Activated CD8-positive, alpha-beta memory T cell treated with anti-CD3 and anti-CD28 coated beads, Interleukin-2, amount 50 U/mL, for 4 hours (primary cell): Measurements from ENCODE around the gene NEK1.

Experiments used
- DNase-seq: peaks from one replicate; pipeline ENCODE4 v3.0.0-alpha.2; 2020

Gene NEK1

GRCh38 chr4:169611991-169612870 is at the start of gene NEK1:
TSS of gene NEK1 (minus strand) at chr4:169612583. CDS start at chr4:169602630, 9,953 bp downstream.
- DNase-seq = peak; percentile 87

- no peak for DNase-seq
Observed at GRCh38 chr4:169661761-169662160, 49.4 kb upstream of the NEK1 start.

- no peak for DNase-seq
Observed at GRCh38 chr4:169660929-169661328, 48.5 kb upstream of the NEK1 start.

- DNase-seq = peak; percentile 59
Observed at GRCh38 chr4:169659716-169660670, 47.6 kb upstream of the NEK1 start.

- no peak for DNase-seq
Observed at GRCh38 chr4:169658975-169659715, 46.8 kb upstream of the NEK1 start.

GRCh38 chr4:169658196-169658595 is 45.8 kb upstream of the NEK1 start:
- DNase-seq = no peak

- DNase-seq = no peak
Observed at GRCh38 chr4:169657470-169658107, 45.2 kb upstream of the NEK1 start.

- DNase-seq = no peak
Observed at GRCh38 chr4:169655401-169655800, 43.0 kb upstream of the NEK1 start.

GRCh38 chr4:169652535-169652934 is 40.2 kb upstream of the NEK1 start:
- DNase-seq = no peak

DNA sequence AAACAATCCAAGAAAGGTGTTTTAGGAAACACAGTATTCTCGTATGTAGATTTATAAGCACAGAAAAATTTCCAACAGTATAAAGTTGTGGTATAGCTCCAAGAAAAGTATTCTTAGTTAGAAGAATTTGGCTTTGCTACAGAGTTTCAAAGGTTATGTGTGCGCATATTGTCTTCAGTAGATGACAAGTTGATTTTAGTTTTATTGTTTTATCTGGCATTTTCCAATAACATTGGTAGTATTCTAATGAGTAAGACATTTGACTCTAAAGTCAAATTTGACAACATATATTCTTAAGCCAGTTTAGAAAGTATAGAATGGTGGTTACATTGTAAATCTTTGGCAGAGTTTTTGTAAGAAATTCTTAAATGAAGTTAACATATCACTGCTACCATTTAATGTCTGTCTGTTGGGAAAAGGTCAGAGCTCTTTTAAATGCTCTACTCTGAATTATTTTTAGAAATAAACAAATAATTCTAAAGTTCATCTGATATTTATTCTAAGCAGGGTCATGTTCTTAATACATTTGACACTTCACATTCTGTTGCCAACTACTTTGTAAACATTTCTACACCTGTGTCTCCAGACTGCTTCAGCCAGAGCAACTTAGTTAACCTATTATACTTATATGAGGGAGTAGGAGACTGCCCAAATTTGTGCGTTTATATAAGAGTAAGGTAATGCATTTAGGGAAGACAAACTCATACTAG is 38.0 kb upstream of the NEK1 start:
- no peak for DNase-seq

DNA sequence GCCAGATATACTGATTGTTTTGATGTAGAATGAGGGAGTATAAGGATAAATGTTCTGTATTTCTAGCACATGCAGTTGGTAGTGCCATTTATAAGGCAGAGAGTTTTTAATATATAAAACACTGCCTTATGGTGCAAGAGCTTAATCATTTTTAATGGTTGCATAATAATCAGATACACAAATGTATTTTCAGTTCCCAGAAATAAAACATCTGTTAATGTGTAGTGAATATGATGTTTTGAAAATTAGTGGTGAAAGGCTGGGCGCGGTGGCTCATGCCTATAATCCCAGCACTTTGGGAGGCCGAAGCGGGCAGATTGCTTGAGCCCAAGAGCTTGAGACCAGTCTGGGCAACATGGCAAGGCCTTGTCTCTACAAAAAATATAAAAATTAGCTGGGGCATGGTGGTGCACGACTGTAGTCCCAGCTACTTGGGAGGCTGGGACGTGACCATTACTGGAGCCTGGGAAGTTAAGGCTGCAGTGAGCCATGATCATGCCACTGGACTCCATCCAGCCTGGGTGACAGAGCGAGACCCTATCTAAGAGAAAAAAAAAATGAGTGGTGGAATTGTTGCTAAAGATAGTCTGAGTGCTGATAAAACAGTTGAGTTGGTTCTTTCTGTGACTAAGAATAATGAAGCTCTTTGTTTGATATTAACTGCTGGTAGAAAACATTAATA is 37.3 kb upstream of the NEK1 start:
- no peak for DNase-seq

DNA sequence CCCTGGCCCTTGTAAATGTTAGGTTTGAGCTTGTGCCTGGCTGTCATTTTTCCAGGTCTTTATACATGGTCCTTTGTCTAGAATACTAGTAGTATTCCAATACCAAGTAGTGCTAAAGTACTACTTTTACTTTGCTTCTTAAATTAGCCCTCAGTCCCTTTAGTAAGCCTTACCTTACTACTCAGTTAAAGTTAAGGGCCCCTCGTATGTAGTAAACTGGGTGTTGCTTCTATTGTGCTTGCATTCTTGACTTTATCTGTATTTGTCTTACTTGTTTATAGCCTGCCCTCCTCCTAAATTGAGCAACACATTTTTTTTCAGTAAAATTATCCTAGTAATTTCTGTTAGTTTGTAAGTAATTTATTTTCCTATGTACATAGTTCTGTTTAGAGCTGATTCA is 33.2 kb upstream of the NEK1 start:
- DNase-seq = no peak

- no peak for DNase-seq
Observed at GRCh38 chr4:169644802-169645201, 32.4 kb upstream of the NEK1 start.

GRCh38 chr4:169640261-169640870 is 28.0 kb upstream of the NEK1 start:
- DNase-seq = no peak

DNA sequence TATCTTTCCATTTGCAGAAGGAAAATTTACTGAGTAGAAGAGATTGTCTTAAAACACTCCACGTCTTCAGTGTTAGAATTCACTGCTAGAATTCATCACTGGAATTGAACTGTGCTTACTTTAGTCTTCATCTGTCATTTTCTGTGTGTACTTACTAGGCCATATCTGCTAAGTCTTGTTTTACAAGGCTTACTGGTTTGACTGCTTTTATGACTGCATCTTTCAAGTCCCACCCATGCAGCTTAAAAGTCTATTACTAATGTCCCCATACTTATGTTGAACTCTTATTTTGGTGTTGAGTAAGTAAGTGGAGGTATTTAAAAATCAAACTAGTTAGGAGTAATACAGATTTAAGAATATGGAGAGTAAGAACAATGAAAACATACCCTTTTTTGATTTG is 22.6 kb upstream of the NEK1 start:
- no peak for DNase-seq

- no peak for DNase-seq
Observed at GRCh38 chr4:169632896-169633295, 20.5 kb upstream of the NEK1 start.

DNA sequence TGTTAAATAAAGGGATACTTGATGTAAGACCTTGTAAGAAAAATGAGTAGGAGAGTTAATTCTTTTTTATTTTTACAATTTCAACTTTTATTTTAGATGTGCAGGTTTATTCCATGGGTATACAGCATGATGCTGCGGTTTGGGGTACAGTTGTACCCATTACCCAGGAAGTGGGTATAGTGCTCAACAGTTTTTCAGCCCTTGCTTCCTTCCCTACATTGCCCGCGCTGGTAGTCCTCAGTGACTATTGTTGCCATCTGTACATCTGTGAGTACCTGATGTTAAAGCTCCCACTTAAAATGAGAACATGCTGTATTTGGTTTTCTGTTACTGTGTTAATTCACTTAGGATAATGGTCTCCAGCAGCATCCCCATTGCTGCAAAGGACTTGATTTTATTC is 17.7 kb upstream of the NEK1 start:
- no peak for DNase-seq

DNA sequence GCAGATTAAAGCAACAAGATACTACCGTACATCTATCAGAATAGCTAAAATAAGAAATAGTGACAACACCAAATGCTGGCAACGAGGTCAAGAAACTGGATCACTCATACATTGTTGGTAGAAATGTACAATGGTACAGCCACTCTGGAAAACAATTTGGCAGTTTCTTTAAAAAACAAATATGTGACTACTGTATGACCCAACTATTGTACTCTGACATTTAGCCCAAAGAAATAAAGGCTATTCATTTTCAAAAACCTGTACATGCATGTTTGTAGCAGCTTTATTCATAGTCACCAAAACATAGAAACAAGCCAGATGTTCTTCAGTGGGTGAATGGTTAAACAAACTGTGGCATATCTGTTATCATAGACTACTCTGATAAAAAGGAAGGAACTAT is 16.2 kb upstream of the NEK1 start:
- DNase-seq = no peak

- DNase-seq = no peak
Observed at GRCh38 chr4:169627307-169627706, 14.9 kb upstream of the NEK1 start.
